Occipital lobe (tissue), 2 donors: ENCODE measurements around the gene NCKAP5L. TPM values are rescaled to one million over a fixed set of nuclear protein-coding genes. Genes with fewer than 3 reads are reported as not detected.

Experiments used
- DNase-seq: peaks from one replicate; lab custom pipeline; 2025; lab: John Stamatoyannopoulos, UW
- total RNA-seq: library from RNA; depleted of rRNA; stranded (reverse); fragments of >200 nt; gene quantifications from one replicate; pipeline ENCODE4 v1.2.3, GENCODE V29; 2014

NCKAP5L gene
- total RNA-seq, 1 donor from 2014 or later: 10.3 TPM

- DNase-seq: no peak
Observed at GRCh38 chr12:49824416-49824815, 3.8 kb downstream of the NCKAP5L start.

DNA sequence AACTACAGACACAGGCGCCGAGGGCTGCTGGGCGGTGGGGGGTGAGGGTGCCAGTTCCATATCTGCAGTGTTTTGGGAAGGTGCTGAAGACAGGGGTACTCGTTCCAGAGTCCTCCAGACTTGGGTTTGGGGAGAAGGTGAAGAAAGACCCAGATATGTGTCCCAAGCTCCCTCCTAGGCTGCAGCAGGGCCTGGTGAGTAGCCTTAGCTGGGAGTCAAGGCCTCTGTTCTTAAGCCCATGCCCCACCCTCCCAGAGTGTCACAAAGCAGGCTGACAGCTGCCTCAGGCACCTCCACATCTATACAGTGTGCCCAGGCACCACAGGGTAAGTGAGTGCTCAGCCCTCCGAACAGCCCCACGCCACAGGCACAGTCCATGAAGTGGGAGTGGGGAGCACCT lies 4.3 kb downstream of the NCKAP5L start:
- no peak for DNase-seq

DNA sequence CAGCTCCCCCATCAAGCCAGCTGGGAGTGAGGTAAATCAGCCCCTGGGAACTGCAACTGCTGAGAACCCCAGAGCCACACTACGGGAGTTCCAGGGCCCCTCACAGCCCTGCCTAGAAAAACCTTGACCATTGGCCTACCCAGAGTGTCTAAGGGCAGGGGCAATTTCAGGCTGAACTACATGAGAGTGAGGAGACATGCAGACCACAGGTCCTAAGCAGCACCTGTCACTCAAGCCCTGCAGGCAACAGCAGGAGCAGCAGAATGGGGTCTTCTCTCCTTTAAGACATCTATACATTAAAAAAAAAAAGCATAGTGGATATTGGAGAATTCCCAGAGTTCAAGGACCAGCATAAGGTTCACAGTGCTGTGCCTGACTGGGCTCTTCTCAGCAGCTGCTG lies 4.9 kb downstream of the NCKAP5L start:
- no peak for DNase-seq

DNA sequence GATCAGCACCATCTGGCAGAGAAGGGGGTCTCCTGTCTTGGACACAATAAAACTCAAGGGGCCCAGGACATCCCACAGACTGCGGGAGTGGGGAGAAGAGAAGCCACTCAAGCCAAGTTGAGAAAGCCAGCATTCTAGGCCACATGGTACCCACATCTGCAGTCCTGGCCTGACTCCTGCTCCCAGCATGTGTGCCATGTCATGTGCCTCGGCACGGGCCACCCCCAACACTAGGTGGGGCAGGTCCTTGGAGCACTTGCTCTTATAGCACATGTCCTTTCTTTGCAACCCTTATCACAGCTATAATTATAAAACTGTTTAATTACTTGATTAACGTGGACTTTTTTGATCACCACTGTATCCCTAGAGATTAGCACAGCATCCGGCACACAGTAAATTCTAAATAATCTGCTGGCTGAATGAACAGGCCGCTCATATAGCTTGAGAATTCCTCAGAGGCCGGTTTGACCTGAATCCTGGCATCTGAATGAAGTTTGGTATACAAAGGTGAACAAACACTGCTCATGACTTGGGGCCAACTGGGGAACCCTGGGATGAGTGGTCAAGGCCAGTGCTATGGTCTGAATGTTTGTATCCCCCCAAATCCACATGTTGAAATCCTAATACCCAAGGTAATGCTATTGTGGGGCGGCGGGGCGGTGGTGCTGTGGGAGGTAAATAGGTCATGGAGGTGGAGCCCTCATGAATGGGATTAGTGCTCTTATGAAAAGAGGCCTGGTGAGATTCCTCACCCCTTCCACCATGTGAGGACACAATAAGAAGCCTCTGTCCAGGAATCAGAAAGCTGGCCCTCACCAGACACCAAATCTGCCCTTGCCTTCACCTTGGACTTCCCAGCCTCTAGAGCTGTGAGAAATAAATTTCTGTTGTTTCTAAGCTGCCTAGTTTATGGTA lies 6.6 kb downstream of the NCKAP5L start:
- DNase-seq: no peak

DNA sequence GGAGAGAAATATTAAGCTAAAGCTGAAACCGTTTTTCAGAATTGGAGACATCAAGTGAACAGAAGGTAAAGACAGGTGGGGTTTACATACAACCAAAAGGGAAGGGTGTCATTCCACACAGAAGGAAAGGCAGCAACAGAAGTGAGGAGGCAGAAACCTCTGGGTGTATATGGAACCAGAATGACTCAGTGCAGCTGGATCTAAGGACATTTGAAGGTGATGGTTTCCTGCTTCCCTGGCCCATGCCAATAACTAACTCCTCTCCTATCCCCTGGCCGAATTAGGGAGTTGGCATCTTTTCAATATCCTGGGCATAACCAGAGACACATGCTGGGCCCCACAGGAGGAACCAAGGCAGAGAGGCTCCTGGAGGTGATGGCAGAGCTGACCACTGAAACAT lies 8.4 kb downstream of the NCKAP5L start:
- DNase-seq: no peak

DNA sequence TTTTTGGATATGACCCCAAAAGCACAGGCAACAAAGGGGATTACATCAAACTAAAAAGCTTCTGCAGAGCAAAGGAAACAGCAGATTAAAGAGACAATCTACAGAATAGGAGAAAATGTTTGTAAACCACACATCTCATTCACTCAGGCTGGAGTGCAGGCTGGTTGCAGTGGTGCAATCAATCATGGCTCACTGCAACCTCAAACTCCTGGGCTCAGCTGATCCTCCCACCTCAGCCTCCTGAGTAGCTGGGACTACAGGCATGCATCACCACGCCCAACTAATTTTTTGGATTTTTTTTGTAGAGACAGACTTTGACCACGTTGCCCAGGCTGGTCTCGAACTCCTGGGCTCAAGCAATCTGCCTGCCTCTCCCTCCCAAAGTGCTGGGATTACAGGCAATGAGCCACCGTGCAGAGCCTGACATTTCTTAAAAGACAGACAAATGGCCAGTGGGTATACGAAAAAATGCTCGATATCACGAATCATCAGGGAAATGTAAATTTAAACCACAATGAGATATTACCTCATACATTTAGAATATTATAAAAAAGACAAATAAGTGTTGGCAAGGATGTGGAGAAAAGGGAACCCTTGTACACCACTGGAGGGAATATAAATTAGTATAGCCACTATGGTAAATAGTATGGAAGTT lies 9.8 kb downstream of the NCKAP5L start:
- no peak for DNase-seq

DNA sequence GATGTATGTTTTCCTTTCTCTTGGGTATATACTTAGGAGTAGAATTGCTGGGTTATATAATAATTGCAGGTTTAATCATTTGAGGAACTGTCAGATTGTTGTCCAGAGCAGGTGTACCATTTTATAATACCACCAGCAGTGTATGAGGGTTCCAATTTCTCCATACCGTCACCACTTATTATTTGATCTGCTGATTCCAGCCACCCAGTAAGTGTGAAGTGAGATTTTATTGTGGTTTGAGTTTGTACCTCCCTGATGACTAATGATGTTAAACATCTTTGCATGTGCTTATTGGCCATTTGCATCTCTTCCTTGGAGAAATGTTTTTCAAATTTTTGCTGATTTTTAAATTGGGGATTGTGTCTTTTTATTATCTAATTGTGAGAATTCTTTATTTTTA lies 15.1 kb downstream of the NCKAP5L start:
- DNase-seq: no peak

DNA sequence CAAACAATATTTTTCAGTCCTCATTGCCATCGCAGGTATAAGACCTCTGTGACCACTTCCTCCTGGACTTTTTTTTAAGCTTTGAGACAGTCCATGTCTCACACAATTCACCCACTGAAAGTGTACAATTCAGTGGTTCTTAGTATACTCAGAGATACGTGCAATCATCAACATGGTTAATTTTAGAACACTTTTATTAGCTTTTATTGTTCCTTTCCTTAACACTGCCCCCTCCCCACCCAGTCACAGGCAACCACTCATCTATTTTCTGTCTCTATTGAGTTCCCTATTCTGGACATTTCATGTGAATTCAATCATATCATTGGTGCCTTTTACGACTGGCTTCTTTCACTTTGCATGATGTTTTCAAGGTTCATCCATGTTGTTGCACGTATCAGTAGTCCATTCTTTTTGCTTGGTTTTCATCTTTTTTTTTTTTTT lies 16.2 kb downstream of the NCKAP5L start:
- no peak for DNase-seq

DNA sequence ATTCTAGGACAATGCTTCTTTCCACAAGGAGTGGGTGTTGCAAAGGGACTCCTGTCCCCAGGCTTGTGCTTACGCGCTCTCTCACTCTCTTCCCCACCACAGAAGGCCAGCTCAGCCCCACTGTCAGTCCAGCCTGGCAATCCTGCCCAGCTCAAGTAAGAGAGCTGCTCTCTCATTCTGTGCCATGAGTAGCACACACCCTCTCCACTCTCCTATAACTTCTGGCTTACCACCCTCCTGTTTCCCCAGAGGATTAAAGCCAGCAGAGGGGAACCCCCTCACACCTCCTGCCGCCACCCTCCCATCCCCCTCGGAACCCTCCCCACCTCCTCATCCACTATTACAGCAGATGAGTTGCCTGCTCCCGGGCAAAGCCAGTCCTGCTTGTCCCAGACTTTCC lies 17.1 kb downstream of the NCKAP5L start:
- no peak for DNase-seq

DNA sequence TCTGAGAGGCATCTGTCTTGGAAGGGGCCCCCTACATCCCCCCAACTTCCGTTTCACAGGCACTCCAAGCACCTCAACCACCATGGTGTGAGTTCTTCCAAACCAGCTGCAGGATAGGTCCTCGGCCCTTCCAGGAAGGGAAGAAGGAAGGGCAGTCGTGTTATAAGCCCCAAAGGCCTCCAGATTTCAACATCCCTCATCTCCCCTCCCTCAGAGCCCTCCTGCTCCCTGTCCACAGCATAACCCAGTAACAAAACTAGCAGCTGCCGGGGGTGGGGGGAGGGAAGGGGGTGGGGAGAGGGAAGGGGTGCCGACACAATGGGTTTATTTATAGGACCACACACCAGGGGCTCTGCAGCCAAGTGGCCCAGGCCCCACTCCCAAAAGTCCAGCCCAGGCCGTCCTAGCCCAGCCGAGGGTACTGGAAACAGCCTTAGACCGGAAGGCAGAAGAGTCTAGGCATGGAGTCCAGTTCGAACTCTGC lies 18.3 kb downstream of the NCKAP5L start:
- DNase-seq: no peak

GRCh38 chr12:49809381-49809905 lies 18.8 kb downstream of the NCKAP5L start:
- DNase-seq: no peak

GRCh38 chr12:49808686-49809380 lies 19.4 kb downstream of the NCKAP5L start:
- no peak for DNase-seq

DNA sequence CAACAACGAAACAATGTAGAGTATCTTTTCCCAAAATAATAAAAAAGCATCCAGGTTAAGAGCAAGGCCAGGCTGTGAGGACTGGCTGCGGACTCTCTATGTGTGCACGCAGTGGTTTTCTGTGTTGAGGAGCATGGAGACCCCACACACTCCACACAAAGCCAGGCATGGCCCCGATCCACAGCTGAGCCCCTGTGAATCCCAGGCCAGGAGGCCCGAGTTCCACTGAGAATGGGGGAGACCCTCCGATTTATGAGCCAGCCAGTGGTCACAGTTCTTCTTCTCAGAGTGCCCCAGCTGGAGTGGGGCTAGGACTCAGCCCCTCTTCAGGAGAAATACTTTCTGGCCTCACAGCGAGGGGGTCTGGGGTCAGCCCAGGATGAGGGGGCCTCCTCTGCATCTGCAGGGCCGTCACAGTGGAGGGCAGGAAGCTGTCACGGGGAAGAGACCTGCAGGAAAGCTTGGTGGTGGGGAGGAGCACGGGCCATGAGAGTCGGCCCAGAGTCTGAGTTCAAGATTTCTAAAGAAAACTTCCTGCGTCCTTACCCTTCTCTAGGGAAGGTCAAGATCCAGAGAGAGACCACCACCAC lies 20.1 kb downstream of the NCKAP5L start:
- DNase-seq: no peak

GRCh38 chr12:49806877-49807276 lies 21.3 kb downstream of the NCKAP5L start:
- no peak for DNase-seq

DNA sequence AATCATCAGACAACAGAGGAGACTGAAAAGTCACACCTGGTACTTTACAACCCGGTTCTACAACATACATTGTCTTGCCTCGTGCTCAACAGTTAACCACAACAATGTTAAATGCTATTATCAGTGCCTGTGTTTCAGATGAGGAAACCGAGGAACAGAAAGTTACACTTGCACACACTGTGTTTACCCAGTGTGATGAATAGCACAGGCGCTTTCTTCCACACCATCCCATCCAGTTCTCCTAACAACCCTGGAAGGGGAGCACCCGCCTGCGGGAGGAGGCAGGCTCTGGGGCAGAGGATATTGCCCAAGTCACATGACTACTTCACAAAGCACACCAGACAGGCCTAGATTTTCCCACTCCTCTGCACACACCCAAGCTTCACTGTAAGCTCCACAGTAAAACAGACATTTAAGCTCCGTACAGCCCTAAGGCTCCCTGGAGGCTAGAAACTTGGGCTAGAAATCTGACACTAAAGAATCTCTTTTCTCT lies 21.8 kb downstream of the NCKAP5L start:
- DNase-seq: no peak

- no peak for DNase-seq
Observed at GRCh38 chr12:49805409-49805808, 22.8 kb downstream of the NCKAP5L start.

DNA sequence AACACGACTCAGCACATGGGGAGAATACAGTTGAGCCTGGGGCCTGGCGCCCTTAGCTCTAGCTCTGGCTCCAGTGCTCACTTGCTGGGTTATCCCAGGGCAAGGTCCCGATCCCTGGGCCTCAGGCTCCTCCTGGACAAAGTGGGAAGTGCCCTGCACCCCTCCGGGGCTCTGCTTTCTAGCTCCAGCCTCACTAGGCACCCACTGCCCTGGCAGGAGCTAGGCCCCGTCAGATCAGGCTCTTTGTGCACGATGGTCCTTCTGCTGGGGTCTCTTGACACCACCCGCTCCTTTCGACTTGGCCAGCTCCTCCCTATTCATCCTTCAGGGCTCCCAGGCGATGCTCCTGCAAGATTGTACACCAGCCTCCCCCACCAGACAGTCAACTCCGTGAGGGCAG lies 23.4 kb downstream of the NCKAP5L start:
- no peak for DNase-seq

- DNase-seq: no peak
Observed at GRCh38 chr12:49803693-49804450, 24.3 kb downstream of the NCKAP5L start.

- DNase-seq: no peak
Observed at GRCh38 chr12:49801141-49802063, 26.8 kb downstream of the NCKAP5L start.
